Mononuclear cell (primary cell): ENCODE results near the gene CHST5. TPM values are rescaled to one million over a fixed set of nuclear protein-coding genes. Genes with fewer than 3 reads are reported as not detected.

ENCODE experiments used
- H3K27me3 ChIP-seq: 2 replicates; pipeline ENCODE4 v1.6.0; 2011; ENCODE audit warnings: low read length, control low read depth; ENCODE audit not compliant: insufficient read depth
- H3K4me1 ChIP-seq: 2 replicates; pipeline ENCODE4 v1.5.1; 2011; ENCODE audit warnings: mild to moderate bottlenecking, low read length, control low read depth; ENCODE audit not compliant: insufficient read depth
- H3K4me3 ChIP-seq: 2 replicates; pipeline ENCODE4 v1.5.1; 2011; ENCODE audit warnings: mild to moderate bottlenecking, low read length, moderate library complexity
- H3K9me3 ChIP-seq: 2 replicates; pipeline ENCODE4 v1.5.1; 2011; ENCODE audit warnings: low read depth, mild to moderate bottlenecking, control low read depth, low read length
- total RNA-seq: library from RNA; depleted of rRNA; stranded (reverse); fragments of >200 nt; gene quantifications from one replicate; pipeline ENCODE4 v1.2.3, GENCODE V29; 2012

Gene CHST5
- total RNA-seq, 1 donor: under 0.01 TPM

DNA sequence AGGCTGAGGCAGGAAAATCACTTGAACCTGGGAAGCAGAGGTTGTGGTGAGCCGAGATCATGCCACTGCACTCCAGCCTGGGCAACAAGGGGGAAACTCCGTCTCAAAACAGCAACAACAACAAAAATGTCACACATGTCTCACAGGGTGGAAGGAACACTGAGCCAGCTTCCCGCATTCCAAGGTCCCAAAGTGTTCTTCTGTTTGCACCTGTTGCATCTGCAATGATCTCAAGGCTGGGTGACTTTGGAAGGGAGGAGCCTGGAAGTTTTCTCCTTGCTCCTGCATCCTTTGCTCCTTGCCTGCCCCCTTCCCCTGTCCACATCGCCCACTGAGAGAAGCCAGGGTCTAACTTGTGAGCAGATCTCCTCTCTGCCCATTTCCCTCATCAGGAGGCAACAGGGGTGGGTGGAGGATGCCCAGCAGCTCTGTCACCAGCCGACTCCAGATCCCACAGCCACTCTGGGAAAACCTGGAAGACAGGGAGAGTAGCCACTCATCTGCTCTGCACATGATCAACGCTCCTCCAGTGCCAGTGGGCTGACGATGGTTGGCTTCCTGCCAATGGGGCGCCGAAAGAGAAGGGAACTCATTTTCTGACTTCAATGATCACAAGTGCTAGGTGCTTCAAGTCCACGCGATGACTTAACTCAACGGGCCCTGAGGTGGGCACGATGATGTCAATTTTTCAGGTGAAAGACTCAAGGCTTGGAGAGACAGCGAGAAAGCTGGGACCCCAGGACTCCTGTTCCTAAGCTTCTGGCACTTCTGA lies 53.3 kb downstream of the CHST5 start:
- no peaks in the 10 kb centered on the region for H3K4me1 ChIP-seq
- H3K4me3 ChIP-seq: no peak overlapping the region

DNA sequence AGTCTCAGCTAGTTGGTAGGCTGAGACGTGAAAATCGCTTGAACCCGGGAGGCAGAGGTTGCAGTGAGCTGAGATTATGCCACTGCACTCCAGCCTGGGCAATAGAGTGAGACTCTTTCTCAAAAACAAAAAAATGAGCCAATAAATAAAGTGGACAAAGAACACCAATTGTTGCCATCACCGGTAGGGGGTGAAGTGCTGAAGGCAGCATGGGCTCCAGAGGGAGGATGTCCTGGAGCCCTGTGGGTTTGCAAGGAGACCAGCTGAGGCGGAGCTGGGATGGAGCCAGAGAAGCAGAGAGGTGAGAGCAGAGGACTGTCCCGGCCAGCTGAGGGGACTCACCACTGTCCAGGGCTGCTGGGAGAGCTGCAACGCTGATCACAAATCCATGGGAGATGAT lies 54.4 kb downstream of the CHST5 start:
- no peak overlapping the region for H3K4me3 ChIP-seq
- no peaks in the 10 kb centered on the region for H3K4me1 ChIP-seq
- no peaks in the 10 kb centered on the region for H3K9me3 ChIP-seq
- H3K27me3 ChIP-seq: no peaks in the 10 kb centered on the region

More for the DNA sequence above, 53.3 kb downstream of the CHST5 start:
- H3K9me3 ChIP-seq: no peaks in the 10 kb centered on the region
- no peaks in the 10 kb centered on the region for H3K27me3 ChIP-seq

DNA sequence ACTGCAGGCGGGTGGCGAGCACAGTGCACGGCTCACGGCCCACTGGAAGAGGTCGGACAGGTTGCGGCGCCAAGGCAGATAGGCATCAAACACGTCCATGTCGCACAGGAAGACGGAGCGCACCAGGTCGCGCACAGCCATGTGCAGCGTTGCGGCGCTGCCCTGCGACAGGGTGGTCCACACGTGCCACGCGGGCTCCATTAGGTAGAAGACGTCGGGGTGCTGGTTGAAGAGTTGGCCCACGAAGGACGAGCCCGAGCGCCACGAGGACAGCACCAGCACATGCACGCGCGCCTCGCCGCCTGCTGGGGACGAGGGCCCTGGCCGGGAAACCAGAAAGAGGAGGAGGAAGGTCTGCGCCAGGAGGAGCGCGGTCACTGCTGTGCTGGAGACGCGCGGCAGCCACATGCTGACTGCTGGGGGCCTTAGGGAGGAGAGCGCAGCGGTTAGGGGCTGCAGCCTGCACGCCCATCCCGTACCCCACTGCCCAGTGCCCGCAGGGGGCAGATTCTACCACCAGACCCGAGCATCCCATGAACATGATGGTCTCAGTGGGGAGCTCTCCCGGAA lies 56.4 kb downstream of the CHST5 start:
- Histone ChIP-seq H3K27me3 (no peaks in the 10 kb centered on the region), H3K4me1 (no peaks in the 10 kb centered on the region), H3K9me3 (no peaks in the 10 kb centered on the region), H3K4me3 (no peak overlapping the region)

Other genes starting within 250 kb of the CHST5 start
- 23.3 TPM for gene CFDP1, start 102.6 kb downstream of the CHST5 start, total RNA-seq
- gene TMEM170A, start 71.4 kb downstream of the CHST5 start, total RNA-seq: 52.9 TPM
- gene CHST6, start 40.7 kb downstream of the CHST5 start, total RNA-seq: not detected
- 2.5 TPM for gene TMEM231, start 20.1 kb upstream of the CHST5 start, total RNA-seq
- 45.1 TPM for gene GABARAPL2, start 30.3 kb upstream of the CHST5 start, total RNA-seq
- 52.5 TPM for gene ADAT1, start 87.2 kb upstream of the CHST5 start, total RNA-seq
- gene KARS1, start 111.6 kb upstream of the CHST5 start, total RNA-seq: 167 TPM
- gene TERF2IP, start 111.7 kb upstream of the CHST5 start, total RNA-seq: 91.1 TPM
- not detected for gene CPHXL2, start 140.9 kb upstream of the CHST5 start, total RNA-seq
- 0.21 TPM for gene DUXB, start 165.4 kb upstream of the CHST5 start, total RNA-seq
- not detected for gene CPHXL, start 190.4 kb upstream of the CHST5 start, total RNA-seq